ENCODE data around the gene RINL.
"Not testable (repeated sequence)": the region's sequence is repeated elsewhere in the genome, so short reads cannot be mapped to it uniquely, and the experiment has no call there.

The RINL gene

GRCh38 chr19:38873400-38873799 lies 4.7 kb downstream of the RINL start:
- DNase-seq = not testable (repeated sequence)

- no peak for DNase-seq
Observed at GRCh38 chr19:38870612-38871011, 7.5 kb downstream of the RINL start.

GRCh38 chr19:38869836-38870607 lies 8.1 kb downstream of the RINL start:
- no peak for DNase-seq

GRCh38 chr19:38869160-38869835 lies 8.8 kb downstream of the RINL start:
- no peak for DNase-seq

- DNase-seq = no peak
Observed at GRCh38 chr19:38868551-38868950, 9.5 kb downstream of the RINL start.

- no peak for DNase-seq
Observed at GRCh38 chr19:38867171-38867780, 10.8 kb downstream of the RINL start.

GRCh38 chr19:38862321-38863059 lies 15.6 kb downstream of the RINL start:
- no peak for DNase-seq

- DNase-seq = no peak
Observed at GRCh38 chr19:38861368-38861767, 16.7 kb downstream of the RINL start.

GRCh38 chr19:38859631-38860204 lies 18.4 kb downstream of the RINL start:
- DNase-seq = not testable (repeated sequence)

GRCh38 chr19:38856813-38857212 lies 21.3 kb downstream of the RINL start:
- no peak for DNase-seq

- not testable (repeated sequence) for DNase-seq
Observed at GRCh38 chr19:38855751-38856150, 22.3 kb downstream of the RINL start.

GRCh38 chr19:38854961-38855360 lies 23.1 kb downstream of the RINL start:
- not testable (repeated sequence) for DNase-seq

GRCh38 chr19:38853214-38853613 lies 24.9 kb downstream of the RINL start:
- DNase-seq = no peak

GRCh38 chr19:38852231-38853044 lies 25.6 kb downstream of the RINL start:
- DNase-seq = no peak

GRCh38 chr19:38851622-38852230 lies 26.3 kb downstream of the RINL start:
- peak; percentile 51 for DNase-seq

- peak; percentile 56 for DNase-seq
Observed at GRCh38 chr19:38850976-38851621, 27.0 kb downstream of the RINL start.

GRCh38 chr19:38850436-38850975 lies 27.6 kb downstream of the RINL start:
- peak; percentile 56 for DNase-seq

GRCh38 chr19:38849860-38850435 lies 28.1 kb downstream of the RINL start, which contains the start of gene HNRNPL:
HNRNPL (minus strand) TSS chr19:38849986; CDS start chr19:38849966, 20 bp downstream.
- DNase-seq = peak; percentile 99

- DNase-seq = peak; percentile 86
Observed at GRCh38 chr19:38849147-38849859, 28.8 kb downstream of the RINL start.

Measured in NCI-H1092 (cell line).